GM12865 (cell line): ENCODE results near the gene AHDC1.

ENCODE experiments used
- DNase-seq: peaks from one replicate; pipeline ENCODE4 v3.0.0; 2010; ENCODE audit warnings: low read depth
- H3K4me3 ChIP-seq: 2 replicates; pipeline ENCODE4 v1.5.1; 2011; ENCODE audit warnings: mild to moderate bottlenecking, low read depth, low read length, control low read depth
- TF ChIP-seq, protein P1 (sequence below): IDR thresholded peaks from 2 replicates; pipeline ENCODE4 v1.5.1; 2011; ENCODE audit warnings: low read length, control low read depth, low read depth, inconsistent platforms; ENCODE audit not compliant: insufficient read depth; ENCODE audit errors: missing control alignments

Gene AHDC1

DNA sequence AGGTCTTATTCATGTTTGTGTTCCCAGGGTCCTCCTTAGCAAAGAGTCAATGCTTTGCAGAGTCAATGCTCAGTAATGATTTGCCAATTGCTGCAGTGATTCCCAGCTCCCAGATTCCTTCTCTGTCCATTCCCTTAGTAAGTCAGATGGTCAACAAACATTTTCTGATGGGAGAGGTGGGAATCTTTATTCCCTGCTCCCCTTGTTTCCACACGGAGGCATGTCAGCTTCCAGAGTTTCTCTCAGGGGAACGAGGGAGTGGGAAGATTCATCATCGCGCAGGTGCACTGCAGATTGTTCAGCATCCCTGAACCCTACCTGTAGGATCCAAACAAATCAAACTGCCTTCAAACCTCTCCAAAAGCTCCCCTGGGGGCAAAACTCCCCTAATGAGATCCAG, 7.5 kb upstream of the AHDC1 start:
- TF ChIP-seq, protein P1, sequence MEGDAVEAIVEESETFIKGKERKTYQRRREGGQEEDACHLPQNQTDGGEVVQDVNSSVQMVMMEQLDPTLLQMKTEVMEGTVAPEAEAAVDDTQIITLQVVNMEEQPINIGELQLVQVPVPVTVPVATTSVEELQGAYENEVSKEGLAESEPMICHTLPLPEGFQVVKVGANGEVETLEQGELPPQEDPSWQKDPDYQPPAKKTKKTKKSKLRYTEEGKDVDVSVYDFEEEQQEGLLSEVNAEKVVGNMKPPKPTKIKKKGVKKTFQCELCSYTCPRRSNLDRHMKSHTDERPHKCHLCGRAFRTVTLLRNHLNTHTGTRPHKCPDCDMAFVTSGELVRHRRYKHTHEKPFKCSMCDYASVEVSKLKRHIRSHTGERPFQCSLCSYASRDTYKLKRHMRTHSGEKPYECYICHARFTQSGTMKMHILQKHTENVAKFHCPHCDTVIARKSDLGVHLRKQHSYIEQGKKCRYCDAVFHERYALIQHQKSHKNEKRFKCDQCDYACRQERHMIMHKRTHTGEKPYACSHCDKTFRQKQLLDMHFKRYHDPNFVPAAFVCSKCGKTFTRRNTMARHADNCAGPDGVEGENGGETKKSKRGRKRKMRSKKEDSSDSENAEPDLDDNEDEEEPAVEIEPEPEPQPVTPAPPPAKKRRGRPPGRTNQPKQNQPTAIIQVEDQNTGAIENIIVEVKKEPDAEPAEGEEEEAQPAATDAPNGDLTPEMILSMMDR, result no peak
- H3K4me3 ChIP-seq, result no peak overlapping the region
- no peak for DNase-seq

DNA sequence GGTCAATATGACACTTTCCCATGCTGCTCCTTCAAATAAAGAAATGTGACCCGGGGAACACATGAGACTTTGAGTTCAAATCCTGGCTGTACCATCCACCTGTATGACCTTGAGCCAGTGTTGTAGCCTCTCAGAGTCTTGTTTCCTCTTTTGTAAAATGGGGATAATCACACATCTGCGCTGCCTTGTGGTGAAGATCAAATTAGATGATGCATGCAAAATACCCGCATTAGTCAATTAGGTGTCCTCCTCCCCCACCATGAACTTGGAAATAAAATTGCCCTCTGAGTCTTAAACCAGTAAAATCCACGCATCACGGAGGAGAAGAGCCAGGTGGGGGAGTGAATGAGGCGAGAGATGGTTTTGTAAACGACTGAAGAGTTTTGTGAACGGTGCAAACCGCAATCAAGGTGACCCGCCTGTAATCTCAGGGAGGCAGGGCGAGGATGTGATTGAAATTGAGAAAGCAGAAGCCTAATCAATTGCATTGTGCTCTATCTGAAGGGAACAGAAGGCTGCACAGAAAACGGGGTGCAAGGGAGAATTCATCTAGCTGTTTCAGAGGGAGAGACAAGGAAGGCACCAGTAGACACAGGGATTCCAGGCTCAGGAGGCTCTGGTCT, 5.8 kb upstream of the AHDC1 start:
- peak; percentile 63 for DNase-seq
- TF ChIP-seq, protein P1, result no peak
- no peak overlapping the region for H3K4me3 ChIP-seq

DNA sequence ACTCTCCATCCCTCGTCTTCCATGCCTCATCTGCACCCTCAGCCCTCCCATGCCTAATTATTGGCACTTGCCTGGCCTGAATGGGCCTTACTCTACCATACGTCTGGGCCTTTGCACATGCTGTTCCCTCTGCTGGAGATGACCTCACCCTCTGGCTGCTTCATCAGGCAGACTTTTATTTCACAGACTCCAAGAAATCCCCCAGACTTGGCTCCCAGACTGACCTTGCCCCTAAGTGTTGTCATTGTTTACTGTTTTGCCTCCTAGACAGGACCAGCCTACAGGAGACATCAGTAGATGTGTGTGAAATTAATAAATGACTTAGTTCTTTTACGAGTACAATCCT, 5.2 kb upstream of the AHDC1 start:
- peak; percentile 51 for DNase-seq
- TF ChIP-seq, protein P1, result no peak
- H3K4me3 ChIP-seq, result no peak overlapping the region

DNA sequence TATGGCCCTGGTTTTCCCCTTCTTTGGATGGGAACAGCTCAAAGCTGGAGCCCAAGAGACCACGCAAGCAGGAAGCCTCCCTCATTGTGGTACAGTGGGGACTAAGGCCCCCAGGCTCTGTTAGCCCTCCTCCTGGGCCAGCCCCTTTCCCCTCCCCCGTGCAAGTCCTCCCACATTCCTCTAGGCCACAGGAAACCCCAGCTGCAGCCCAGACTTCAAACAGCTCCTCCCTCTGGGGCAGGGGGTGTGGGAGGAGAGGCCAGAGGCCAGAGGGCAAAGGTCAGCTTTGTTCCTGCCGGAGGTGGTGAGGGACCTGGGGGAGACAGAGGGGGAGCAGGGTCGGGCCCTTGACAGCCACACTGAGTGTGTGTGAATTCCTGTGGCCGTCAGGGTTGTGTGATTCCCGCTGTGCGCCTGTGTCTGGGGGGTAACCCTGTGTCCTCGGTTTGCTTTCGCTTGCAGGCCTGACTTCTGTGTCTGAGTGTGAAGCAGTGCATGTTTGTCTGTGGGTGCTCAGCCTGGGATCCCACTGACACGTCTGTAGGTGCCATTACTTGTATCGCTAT, 3.4 kb upstream of the AHDC1 start:
- no peak for DNase-seq
- H3K4me3 ChIP-seq, result no peak overlapping the region
- TF ChIP-seq, protein P1, result no peak

DNA sequence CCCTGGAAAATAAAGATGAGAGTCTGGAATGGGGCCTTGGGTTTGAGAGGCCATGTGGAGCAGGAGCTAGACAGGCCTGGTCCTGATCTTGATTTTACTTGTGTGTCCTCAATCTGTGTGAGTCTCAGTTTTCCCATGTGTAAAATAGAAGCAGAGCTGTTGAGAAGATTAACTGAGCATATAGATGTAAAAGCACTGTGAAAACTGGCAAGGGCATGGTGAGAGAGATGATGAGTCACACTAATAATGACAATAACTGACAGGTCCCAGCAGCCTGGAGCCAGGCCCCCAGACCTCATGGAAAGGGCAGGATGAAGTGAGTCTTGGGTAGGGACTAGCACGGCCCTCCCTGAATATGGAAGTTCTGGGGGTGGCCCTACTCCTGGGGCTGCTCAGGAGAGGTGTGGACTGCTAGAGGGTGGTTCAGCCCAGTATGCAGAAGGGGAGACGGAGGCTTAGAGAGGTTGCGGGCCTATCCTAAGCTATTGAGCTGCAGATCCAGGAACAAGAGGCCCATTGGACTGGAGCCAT, 2.8 kb upstream of the AHDC1 start:
- no peak for DNase-seq
- TF ChIP-seq, protein P1, result no peak
- no peak overlapping the region for H3K4me3 ChIP-seq

DNA sequence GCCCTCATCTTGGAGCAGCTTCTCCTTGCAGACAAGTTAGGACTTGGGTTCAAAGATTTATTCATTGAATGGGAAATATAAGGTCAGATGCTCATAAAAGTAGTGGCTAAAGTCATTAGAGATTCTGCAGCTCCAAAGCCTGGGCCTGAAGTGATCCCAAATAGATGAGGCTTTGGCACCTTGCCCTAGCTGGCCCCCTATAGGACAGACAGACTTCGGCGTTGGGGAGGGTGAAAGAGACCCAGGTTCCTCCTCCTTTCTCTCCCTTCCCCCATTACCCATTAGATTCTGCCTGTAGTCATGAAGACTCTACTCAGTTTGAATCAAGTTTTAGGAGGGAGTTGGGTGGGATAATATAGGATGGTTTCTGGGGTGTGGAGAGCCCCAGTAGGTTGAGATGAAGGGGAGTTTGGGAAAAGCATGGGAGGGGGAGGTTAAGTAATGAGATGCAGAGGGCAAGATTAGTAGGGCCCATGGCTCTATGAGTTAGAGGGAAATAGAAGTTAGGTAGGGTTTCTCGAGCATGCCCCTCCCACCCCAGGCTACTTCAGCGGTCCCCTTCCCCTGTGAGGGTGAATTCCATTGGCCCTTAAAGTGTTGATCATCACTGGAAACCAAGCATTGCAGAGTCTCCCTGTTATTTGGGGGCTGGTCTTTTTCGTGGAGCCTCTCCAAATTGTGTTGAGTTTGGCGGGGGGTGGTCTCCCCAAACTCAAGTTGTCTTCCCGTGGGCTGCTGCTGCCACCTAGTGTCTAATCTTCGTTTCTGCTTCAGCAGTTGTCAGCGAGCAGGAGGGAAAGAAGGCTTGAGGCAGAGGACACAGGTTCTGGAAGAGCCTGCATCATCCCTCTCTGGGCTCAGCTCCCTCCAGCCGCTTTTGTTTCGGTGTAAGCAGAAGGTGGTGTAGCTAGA, 2.1 kb upstream of the AHDC1 start:
- peak; percentile 76 for DNase-seq
- TF ChIP-seq, protein P1, result peak; percentile 84
- no peak overlapping the region for H3K4me3 ChIP-seq
